HG02870 (cell line): ENCODE results near the gene RETN.
"Not testable (repeated sequence)": the region's sequence is repeated elsewhere in the genome, so short reads cannot be mapped to it uniquely, and the experiment has no call there.

Experiments
- ATAC-seq: cut with Tn5 transposase; IDR thresholded peaks from one replicate; pipeline ENCODE4 v1.9.1; 2021; ENCODE audit warnings: mild to moderate bottlenecking, moderate library complexity; ENCODE audit not compliant: unreplicated experiment

Gene RETN

DNA sequence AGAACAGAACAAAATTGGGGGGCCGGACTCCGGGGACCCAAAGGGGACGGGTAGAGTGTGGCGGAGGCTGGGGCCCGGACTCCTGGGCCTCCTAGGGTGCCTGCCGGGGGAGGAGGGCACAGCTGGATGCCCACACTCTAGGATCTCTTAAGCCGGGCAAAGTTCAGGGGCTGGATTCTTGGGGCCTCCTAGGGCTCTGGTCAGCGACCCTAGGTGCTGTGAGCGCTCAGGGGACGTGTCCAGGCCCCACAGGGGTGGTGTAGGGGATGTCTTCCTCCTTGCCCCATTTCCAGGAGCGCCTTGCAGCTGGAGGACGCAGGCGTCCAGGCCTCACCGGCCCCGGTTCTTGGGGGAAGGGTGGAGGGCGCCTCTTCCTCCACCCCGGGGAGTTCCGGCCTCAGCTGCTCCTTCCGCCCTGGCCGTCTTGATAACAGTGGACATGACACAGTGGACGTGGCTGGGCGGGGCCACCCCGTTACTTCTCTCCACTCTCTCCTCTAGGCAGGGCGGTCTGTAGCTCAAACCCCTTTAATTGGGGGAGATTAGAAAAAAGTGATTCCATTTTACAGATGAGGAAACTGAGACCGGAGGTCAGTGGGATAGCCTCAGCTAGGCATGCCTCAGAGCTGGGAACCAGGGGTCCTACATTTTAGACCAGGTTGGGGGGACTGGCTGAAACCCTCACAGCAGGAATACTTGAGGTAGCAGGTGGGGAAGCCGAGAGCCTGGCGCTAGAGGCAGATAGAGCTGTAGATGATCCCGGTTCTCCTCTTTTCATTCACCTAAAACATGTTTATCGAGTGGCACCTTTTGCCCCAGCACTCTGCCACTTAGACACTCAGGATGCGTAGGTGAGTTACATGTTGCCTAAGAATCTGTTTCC is 31.2 kb upstream of the RETN start:
- no peak for ATAC-seq

DNA sequence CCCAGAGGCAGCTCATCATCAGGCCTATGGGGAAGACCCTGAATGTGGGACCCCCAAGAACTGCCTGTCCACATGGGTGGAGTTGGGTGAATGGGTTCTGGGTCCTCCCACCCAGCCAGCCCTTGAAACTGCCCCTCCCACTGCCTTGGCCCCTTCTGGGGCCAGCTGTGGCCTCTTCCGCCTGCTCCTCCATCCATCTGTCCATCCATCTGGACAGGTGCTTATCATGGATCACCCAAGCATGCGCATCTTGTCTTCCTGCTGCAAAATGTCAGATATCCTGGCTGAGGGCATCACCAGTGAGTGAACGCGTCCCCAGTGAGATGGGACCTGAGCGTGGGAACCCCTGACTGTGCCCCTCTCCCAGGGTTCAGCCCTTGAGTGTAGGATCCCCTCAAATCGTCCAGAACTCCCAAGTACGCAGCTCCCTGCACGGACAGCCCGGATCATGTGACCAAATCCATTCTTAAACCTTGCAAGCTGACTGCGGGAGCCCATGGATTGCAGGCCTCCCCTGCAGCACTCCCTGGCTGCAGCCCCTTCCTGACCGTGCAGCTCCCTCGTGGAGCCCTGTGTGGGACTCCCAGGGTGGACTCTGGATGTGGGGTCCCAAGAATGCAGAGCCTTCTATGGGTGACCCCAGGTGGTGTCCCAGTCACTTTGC is 29.9 kb upstream of the RETN start:
- ATAC-seq, result no peak

DNA sequence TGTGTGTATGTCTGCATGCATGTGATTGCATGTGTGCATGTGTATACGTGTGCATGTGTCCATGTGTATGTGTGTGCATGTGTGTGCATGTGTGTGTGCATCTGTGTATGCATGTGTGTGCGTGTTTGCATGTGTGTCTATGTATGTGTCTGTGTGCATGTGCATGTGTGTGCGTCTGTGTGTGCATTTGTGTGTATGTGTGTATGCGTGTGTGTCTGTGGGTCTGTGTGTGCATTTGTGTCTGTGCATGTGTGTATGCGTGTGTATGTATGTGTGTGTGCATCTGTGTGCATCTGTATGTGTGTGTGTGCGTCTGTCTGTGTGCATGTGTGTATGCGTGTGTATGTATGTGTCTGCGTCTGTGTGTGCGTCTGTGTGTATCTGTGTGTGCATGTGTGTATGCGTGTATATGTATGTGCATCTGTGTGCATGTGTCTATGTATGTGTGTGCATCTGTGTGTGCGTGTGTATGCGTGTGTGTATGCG is 28.9 kb upstream of the RETN start:
- ATAC-seq, result no peak

DNA sequence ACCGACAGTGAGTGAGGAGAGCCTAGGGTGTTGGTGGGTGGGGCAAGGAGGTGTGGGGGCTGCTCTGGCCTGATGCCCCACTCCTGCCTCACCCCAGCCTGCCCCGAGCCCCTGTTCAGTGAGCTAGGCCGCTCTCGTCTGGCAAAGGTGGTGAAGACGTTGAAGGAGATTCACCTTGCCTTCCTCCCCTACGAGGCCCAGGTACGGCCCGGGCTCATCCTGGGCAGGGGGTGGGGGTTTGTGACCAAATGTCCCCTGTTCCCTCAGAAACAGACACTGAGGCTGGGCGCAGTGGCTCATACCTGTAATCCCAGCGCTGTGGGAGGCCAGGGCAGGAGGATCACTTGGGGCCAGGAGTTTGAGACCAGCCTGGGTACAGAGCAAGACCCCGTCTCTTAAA is 28.0 kb upstream of the RETN start:
- no peak for ATAC-seq

DNA sequence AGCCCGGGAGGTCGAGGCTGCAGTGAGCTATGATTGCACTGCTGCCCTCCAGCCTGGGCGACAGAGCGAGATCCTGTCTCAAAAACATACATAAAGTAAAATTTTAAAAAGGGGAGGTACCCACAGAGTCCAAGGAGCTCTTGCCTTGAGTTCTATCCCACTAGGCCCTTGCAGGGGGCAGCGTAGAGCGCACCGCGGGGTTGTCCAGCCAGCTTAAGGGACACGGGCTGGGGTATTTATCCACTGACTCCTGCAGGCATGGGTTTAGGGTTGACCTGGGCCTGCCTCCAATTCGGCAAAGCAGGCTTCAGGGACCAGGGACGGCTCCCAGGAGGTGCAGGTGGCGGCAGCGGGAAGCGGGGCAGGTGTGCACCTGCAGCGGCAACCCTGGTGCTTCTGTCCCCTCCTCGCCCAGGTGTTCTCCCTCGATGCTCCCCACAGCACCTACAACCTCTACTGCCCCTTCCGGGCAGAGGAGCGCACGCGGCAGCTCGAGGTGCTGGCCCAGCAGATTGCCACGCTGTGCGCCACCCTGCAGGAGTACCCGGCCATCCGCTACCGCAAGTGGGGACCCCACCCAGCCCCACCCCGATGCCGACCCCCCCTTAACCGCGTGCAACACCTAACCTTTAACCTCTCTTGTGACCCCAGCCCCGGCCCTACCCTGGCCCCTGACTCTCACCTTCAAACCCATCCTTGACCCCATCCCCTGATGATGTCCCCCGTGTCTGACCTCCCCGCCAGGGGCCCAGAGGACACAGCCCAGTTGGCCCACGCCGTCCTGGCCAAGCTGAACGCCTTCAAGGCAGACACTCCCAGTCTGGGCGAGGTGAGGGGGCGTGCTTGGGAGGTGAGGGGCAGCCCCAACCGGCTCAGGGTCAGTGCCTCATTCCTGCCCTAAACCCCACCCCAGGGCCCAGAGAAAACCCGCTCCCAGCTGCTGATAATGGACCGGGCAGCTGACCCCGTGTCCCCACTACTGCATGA is 27.3 kb upstream of the RETN start:
- no peak for ATAC-seq

DNA sequence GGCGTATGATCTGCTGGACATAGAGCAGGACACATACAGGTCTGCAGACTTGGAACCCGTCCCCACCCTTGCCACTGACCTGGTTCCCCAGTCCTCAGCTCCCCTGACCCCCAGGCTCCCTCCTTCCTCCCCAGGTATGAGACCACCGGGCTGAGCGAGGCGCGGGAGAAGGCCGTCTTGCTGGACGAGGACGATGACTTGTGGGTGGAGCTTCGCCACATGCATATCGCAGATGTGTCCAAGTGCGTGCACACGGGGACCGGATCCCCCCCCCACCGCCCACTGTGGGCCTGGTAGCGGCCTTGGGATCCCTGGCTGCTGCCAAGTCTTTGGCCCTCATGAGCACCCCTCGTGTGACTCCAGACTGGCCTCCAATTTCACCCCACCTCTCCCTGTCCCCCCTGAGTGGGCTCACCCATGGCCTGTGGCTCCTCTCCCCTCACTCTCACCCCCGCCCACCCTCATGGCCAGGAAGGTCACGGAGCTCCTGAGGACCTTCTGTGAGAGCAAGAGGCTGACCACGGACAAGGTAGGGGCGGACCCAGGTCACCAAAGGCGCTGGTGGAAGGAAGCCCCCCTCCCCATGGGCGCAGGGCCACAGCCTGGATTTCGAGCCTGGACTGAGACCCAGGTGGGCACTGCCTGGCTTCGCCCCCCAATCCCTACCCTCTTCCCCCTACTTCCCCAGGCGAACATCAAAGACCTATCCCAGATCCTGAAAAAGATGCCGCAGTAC is 26.4 kb upstream of the RETN start:
- ATAC-seq, result no peak

DNA sequence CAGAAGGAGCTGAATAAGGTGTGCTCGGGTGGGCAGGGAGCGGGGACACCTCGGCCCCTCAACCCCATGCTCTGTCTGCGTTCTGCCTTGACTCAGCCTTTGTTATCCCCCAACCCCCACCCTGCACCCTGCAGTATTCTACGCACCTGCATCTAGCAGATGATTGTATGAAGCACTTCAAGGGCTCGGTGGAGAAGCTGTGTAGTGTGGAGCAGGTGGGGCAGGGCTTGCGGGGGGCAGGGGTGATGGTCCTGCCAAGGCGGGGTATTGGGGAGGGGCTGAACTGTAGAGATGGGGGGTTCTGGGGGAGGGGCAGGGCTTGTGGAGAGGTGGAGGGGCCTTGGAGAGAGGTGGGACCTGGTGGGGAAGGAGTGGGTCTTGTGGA is 25.8 kb upstream of the RETN start:
- no peak for ATAC-seq

DNA sequence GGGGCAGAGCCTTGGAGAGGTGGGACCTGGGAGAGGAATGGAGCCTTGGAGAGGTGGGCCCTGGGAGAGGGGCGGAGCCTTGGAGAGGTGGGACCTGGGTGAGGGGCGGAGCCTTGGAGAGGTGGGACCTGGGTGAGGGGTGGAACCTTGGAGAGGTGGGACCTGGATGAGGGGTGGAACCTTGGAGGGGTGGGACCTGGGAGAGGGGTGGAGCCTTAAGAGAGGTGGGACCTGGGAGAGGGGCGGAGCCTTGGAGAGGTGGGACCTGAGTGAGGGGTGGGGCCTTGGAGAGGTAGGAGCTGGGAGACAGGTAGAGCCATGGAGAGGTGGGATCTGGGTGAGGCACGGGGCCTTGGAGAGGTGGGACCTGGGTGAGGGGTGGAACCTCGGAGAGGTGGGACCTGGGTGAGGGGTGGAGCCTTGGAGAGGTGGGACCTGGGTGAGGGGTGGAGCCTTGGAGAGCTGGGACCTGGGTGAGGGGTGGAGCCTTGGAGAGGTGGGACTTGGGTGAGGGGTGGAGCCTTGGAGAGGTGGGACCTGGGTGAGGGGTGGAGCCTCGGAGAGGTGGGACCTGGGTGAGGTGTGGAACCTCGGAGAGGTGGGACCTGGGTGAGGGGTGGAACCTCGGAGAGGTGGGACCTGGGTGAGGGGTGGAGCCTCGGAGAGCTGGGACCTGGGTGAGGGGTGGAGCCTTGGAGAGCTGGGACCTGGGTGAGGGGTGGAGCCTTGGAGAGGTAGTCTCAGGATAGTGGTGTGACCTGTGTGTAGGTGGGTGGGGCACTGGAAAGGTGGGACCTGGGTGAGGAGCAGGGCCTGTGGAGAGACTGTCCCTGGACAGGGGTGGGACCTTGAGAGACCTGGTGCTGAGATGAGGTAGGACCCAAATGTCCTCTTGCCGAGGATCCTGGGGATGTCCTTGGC is 25.0 kb upstream of the RETN start:
- ATAC-seq, result not testable (repeated sequence)

DNA sequence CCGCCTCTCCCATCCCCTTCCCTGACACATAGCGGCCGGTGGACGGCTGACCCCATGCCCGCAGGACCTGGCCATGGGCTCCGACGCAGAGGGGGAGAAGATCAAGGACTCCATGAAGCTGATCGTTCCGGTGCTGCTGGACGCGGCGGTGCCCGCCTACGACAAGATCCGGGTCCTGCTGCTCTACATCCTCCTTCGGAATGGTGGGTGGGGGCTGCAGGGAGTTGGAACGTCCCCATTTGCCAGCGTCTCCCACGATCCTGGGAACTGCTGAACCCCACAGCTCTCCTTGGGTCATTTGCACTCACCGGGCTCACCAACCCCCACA is 24.3 kb upstream of the RETN start:
- ATAC-seq, result no peak

DNA sequence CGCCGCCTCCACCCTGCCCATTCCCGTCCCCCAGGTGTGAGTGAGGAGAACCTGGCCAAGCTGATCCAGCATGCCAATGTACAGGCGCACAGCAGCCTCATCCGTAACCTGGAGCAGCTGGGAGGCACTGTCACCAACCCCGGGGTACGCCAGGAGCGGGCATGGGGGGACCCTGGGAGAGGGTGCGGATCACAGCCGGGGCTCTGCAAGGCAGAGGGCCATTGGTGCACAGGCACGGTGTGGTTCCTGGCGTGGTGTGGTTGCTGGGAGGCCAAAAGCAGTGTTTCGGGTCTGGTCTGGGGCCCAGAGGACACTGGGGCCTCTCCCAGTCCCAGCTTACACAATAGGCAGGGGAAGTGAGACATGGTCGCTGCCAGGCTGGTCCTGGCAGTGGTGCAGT is 23.7 kb upstream of the RETN start:
- ATAC-seq, result no peak

DNA sequence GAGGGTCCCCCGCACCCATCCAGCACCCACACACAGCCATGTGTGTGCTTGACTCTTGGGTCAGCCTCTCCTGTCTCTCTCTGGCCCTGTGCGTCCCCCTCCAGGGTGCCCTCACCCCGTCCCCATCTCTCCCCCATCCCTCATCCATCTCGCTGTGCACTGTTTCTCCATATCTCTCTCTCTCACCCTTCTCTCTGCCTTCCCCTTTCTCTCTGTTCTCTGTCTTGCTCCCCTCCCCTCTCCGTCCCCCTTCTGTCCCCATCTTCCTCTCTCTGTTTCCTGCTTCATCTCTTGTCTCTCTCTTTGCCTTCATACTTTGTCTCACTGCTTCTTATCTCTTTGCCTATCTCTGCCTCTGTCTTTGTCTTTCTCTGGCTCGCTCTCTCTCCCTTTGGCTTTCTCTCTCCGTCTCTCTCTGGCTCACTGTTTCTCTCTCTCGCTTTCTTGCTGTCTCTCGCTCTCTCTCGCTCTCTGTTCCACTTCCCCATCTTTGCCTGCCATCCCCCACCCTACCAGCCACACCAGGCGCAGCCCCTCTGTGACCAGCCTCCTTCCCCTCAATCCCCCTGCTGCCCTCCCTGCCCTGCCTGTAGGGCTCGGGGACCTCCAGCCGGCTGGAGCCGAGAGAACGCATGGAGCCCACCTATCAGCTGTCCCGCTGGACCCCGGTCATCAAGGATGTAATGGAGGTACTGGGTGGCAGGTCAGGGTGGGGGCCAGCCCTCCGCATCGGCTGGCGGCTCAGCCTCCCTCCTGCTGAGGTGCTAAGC is 23.0 kb upstream of the RETN start:
- no peak for ATAC-seq

DNA sequence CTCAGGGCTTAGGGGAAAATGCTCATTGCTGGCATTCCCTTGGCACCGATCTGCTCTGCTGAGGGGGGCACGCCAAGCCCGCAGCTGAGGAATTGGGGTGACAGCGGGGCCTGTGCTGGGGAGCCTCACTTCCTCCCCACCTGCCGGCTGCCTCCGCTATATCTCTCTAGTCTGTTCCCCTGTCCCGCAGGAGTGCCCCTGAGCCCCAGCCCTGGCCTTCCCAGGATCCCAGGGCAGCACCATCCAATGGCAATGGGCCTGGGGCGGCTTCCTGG is 22.5 kb upstream of the RETN start:
- no peak for ATAC-seq

DNA sequence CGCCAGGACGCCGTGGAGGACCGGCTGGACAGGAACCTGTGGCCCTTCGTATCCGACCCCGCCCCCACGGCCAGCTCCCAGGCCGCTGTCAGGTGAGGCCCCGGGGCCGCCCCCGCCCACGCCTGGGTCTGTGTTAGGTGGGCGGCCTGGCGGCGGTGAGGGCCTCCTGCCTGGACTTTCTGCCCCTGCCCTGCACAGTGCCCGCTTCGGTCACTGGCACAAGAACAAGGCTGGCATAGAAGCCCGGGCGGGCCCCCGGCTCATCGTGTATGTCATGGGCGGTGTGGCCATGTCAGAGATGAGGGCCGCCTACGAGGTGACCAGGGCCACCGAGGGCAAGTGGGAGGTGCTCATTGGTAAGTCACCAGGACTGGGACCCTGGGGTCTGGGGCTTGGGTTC is 21.7 kb upstream of the RETN start:
- no peak for ATAC-seq

DNA sequence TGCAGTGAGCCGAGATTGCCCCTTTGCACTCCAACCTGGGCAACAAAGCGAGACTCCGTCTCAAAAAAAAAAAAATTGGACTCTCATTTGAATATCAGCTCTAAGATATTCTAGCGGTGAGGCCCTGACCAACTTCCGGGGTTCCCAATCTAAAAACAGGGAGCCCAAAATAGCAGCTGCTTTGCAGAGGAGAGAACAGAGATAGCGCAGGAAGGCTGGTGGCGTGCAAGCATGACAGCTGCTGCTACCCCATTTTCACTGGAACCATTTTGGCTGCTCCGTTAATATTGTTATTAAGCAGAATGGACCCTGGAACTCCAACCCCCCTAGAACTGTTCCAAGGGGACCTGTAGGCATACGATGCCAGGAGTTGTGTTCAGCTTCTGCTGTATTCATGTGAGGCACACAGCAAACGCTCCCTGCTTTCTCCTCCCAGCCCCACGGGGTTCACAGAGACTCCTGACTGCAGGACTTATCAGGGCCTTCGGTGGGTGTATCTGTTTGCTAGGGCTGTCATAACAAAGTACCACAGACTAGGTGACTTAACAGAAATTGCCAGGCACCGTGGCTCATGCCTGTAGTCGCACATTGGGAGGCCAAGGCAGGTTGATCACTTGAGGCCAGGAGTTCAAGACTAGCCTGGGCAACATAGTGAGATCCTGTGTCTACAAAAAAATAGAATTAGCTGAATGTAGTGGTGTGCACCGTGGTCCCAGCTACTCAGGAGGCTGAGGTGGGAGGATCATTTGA is 20.4 kb upstream of the RETN start:
- ATAC-seq, result no peak

DNA sequence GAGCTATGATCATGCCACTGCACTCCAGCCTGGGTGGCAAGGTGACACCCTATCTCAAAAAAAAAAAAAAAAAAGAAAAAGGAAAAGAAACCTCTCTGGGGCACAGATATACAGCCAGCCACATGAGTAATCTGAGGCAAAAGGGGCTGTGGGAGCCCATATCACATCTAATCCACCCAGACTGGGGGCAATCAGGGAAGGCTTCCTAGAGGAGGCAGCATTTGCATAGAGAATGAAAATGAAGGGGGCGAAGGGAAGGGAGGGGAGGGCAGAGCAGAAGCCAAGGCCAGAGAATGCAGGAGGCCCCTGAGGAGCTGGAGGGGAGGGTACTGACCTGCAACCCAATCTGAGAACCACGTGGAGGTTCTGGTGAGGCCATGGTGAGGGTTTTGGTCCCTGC is 18.7 kb upstream of the RETN start:
- no peak for ATAC-seq

DNA sequence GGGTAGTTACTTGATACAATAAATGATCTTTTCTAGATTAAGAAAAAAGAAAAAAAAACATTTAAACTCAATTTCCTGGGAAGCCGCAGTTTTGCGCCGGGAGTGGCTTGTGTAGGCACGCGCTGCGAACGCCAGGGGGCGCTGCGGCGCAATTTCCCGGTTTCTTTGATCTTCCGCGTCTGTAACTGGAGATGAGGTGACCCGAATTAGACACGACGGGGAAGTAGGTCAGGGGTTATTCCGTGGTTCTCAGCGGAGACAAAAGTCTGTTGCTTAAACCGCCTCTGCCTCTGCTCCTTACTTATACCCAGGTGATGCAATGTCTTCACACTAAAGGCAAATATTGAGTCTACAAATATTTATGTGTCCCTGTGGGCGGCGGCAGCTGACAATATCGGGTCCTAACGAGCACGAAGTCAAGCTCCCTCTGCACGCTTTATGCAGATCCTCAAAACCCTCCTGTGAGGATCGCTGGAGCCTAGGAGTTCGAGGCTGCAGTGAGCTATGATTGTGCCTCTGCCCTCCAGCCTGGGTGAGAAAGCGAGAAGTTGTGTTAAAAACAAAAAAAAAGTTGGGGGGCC is 16.7 kb upstream of the RETN start:
- no peak for ATAC-seq

DNA sequence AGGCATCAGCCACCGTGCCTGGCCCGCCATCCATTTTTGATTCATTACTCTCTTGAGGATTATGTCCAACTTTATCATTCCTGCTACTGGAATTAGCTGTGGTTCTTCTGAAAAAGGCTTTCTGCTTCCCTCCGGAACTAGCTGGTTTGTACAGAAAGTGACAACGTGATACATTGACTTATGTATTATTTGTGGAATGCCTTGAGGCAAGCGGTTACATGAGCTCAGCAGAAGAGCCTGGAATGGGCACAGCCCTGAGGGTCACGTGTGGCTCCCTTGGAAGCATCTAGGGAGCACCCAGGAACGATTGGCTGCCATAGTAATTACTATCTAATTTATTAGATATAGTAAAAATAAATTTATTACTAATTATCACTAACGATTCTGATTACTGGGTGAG is 14.4 kb upstream of the RETN start:
- no peak for ATAC-seq

DNA sequence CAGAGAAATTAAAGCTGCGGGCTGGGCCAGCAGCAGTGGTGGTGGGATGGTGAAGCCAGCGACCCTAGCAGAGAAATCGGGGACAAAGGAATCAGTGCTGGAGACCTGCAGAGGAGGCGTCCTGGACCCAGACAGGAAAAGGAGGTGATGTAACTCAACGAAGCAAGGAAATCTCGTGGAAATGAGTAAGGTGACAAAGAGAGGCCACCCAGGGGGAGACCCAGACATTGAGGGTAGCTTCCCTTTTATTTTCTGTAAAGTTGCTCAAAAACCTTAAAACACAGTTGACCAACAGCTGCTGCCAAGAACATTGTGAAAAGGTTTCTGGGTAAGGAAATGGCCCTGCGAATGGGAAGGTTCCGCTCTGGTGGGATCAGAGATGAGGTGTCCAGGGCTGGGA is 13.3 kb upstream of the RETN start:
- no peak for ATAC-seq
